Mammary epithelial cell (primary cell): ENCODE data around the gene ATG5.

Source experiments
- EZH2 ChIP-seq: IDR thresholded peaks from 2 replicates; pipeline ENCODE4 v1.6.1; 2012; ENCODE audit warnings: low read length, inconsistent platforms, borderline replicate concordance
- TF ChIP-seq, protein P1 (sequence below), 2 donors: IDR thresholded peaks in 1 of 2; conservative IDR thresholded peaks in 1 of 2; 2 replicates each; pipeline ENCODE4 v1.5.1; 2011 to 2012; ENCODE audit warnings: inconsistent platforms in 2 of 2, low read length in 2 of 2, mild to moderate bottlenecking in 2 of 2, control low read depth in 1 of 2, low read depth in 1 of 2; ENCODE audit not compliant: insufficient read depth in 1 of 2; ENCODE audit errors: extremely low read depth in 1 of 2

DNA sequence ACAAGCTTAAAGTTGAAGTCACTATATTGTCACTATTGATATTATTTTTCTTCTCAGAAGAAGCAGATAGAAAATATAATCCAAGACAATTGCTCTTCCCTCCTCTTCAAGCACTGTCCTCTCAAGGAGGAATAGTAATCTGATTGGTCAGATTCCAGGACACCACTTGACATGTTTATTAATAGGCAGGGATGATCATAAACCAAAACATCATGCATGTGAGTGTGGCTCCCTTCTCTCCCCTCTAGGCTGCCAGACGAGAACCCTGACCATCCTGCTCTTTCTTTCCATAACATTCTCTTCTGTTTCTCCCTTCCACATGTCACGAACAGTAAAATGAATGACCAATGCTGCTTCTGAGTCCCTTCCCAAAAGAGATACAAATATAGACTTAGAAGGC, 7.5 kb downstream of the ATG5 start:
- TF ChIP-seq, protein P1, sequence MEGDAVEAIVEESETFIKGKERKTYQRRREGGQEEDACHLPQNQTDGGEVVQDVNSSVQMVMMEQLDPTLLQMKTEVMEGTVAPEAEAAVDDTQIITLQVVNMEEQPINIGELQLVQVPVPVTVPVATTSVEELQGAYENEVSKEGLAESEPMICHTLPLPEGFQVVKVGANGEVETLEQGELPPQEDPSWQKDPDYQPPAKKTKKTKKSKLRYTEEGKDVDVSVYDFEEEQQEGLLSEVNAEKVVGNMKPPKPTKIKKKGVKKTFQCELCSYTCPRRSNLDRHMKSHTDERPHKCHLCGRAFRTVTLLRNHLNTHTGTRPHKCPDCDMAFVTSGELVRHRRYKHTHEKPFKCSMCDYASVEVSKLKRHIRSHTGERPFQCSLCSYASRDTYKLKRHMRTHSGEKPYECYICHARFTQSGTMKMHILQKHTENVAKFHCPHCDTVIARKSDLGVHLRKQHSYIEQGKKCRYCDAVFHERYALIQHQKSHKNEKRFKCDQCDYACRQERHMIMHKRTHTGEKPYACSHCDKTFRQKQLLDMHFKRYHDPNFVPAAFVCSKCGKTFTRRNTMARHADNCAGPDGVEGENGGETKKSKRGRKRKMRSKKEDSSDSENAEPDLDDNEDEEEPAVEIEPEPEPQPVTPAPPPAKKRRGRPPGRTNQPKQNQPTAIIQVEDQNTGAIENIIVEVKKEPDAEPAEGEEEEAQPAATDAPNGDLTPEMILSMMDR (conservative IDR thresholded peaks at IDR 0.05 in 1 of 2, IDR thresholded peaks at IDR 0.05 in 1 of 2; ENCODE audit: extremely low read depth in 1 of 2, insufficient read depth in 1 of 2, low read depth in 1 of 2, low read length in 2 of 2) = no peak
- no peak for TF ChIP-seq EZH2
